Measurements from ENCODE around the gene KLHL28. TPM values are rescaled to one million over a fixed set of nuclear protein-coding genes. Genes with fewer than 3 reads are reported as not detected.

The KLHL28 gene
- polyA plus RNA-seq, 3 donors: 4.1 to 16.8 (median 16.4) TPM

DNA sequence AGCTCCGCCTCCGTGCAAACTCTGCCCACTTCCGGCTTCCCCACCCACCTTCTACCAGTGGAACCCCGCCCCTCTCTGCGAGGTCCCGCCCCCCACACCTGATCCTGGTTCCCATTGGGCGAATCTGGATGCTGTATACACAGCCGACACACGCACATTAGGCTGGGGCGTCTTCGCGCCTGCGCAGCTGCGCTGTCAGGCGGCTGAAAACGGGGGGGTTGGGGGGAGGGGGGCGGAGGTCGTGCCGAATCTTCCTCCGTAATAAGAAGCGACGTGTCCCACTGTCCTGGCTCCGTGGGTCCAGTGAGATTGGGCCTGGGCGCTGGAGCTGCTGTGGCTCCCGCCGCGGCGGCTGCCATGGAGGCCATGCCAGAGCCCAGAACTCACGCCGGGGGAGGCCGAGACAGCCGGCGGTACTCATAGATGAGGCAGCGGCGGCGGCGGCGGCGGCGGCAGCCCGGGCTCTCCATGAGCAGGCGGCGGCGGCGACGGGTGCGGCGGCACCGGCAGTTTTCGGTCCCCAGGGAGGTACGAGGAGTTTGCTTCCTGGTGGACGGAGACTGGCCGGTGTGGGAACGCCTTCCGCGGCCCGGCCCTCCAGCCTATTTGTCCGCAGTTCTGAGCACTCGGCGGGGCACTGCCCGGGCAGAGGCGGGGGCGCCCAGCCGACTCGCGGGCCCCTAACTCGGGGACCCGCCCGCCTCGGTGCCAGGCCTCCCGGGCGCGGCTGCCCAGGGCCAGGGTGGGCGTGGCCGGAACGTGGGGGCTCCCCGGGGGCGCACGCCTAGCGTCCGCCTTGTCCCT is 64.5 kb downstream of the KLHL28 start:
- H3K27ac Mint-ChIP-seq: peak overlapping the region; percentile 87 to 96 (median 95)
- peak overlapping the region; percentile 87 for H3K9ac ChIP-seq (ENCODE audit: insufficient read depth, low read length, poor library complexity, severe bottlenecking)
- peak overlapping the region; percentile 86 to 92 for H3K4me3 Mint-ChIP-seq
- H3K9me3 Mint-ChIP-seq: peaks cover 2 to 21% (median 5%) of the 10 kb centered on the region in 7 donors
- peak overlapping the region; percentile 91 for H3K4me2 ChIP-seq (replicated peaks; ENCODE audit: extremely low read depth, low read length, poor library complexity, severe bottlenecking)
- H3K27me3 ChIP-seq (ENCODE audit: control insufficient read depth in 2 of 2, insufficient read depth in 2 of 2, low read length in 2 of 2): no peaks in the 10 kb centered on the region
- H3K27ac ChIP-seq (ENCODE audit: low read depth in 1 of 2, low read length in 2 of 2): peak overlapping the region; percentile 79 to 84
- DNase-seq: peak; percentile 95 to 96 (median 96)
- no peaks in the 10 kb centered on the region for H3K36me3 ChIP-seq (replicated peaks in 1 of 2; ENCODE audit: control insufficient read depth in 1 of 2, insufficient read depth in 2 of 2, low read length in 2 of 2)
- WGBS (ENCODE audit: insufficient coverage): under 1% methylated on average over 72 of the region's 81 CpGs
- intact Hi-C loops (cut with micrococcal nuclease): loop anchor here (2.0 to 10.0 kb wide), 5 partner anchors 65 to 348 kb away; partner anchors contain the start of genes TOGARAM1 (in 2 of the 2), FKBP3 (in 1 of the 2), KLHL28 (in 1 of the 2) and PRPF39 (in 1 of the 2)
- peak overlapping the region; percentile 92 for H2AFZ ChIP-seq (ENCODE audit: insufficient read depth, low read depth, low read length, poor library complexity, severe bottlenecking)
- TF ChIP-seq, protein P1, sequence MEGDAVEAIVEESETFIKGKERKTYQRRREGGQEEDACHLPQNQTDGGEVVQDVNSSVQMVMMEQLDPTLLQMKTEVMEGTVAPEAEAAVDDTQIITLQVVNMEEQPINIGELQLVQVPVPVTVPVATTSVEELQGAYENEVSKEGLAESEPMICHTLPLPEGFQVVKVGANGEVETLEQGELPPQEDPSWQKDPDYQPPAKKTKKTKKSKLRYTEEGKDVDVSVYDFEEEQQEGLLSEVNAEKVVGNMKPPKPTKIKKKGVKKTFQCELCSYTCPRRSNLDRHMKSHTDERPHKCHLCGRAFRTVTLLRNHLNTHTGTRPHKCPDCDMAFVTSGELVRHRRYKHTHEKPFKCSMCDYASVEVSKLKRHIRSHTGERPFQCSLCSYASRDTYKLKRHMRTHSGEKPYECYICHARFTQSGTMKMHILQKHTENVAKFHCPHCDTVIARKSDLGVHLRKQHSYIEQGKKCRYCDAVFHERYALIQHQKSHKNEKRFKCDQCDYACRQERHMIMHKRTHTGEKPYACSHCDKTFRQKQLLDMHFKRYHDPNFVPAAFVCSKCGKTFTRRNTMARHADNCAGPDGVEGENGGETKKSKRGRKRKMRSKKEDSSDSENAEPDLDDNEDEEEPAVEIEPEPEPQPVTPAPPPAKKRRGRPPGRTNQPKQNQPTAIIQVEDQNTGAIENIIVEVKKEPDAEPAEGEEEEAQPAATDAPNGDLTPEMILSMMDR (IDR thresholded peaks at IDR 0.05): no peak
- peaks cover 12% of the 10 kb centered on the region for H3K4me1 Mint-ChIP-seq
- no peaks in the 10 kb centered on the region for H3K36me3 Mint-ChIP-seq
- peak overlapping the region; percentile 75 to 83 (median 82) for H3K4me3 ChIP-seq (replicated peaks in 1 of 3; ENCODE audit: low read depth in 2 of 3, low read length in 3 of 3)
- peaks cover 0 to 5% (median 0%) of the 10 kb centered on the region in 3 donors for H3K27me3 Mint-ChIP-seq (ENCODE audit: low read depth in 3 of 3)
- H3K4me1 ChIP-seq (ENCODE audit: control insufficient read depth in 1 of 2, insufficient read depth in 2 of 2, low read length in 2 of 2): peaks cover 6 to 8% of the 10 kb centered on the region in 2 donors
- H4K20me1 ChIP-seq (ENCODE audit: insufficient read depth, low read length): no peaks in the 10 kb centered on the region
- H3K79me2 ChIP-seq (ENCODE audit: insufficient read depth, low read length): no peaks in the 10 kb centered on the region
- H3K9me3 ChIP-seq (replicated peaks in 1 of 2; ENCODE audit: control insufficient read depth in 1 of 2, insufficient read depth in 1 of 2, low read length in 2 of 2): peaks cover 0 to 3% of the 10 kb centered on the region in 2 donors

DNA sequence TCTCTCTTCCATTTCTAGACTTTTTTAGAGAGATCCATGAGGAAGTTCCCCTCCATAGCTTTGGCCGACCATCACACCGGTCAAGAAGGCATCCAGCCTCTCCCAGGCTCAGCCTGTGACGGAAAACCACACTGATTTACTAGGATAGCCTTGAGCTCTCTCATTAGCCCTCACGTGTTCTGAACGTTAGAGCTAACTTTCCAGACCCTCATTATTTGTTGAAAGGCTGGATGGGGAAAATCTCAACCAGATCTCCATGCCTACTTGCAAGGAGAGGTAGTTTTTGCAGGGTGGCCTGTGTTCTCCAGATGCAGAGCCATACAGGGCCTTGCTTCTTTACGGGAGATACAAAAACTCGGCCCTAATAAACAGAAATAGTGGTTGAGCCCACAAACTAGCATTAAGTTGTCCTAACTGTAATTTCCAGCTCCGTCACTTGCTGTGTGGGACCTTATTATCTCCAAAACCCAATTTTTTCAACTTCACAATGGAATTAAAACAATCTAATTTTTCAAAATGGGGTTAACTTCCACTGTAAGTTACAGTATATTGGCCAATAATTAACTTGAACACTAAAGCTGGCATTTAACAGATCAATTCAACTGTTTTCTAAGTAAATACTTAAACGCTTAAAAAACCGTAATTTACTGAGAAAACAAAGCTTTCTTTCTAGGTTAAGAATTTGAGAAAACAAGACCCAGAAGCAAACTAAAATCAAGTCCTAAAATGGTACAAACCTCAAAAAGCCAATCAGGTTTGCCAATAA is 65.3 kb downstream of the KLHL28 start:
- no peaks in the 10 kb centered on the region for H4K20me1 ChIP-seq (ENCODE audit: insufficient read depth, low read length)
- no peak overlapping the region for H3K9ac ChIP-seq (ENCODE audit: insufficient read depth, low read length, poor library complexity, severe bottlenecking)
- H3K4me3 ChIP-seq (replicated peaks in 1 of 3; ENCODE audit: low read depth in 2 of 3, low read length in 3 of 3): peak overlapping the region in 1 of 3 experiments; percentile 83
- intact Hi-C loops (cut with micrococcal nuclease): loop anchor here (2.0 to 10.0 kb wide), 5 partner anchors 66 to 348 kb away; partner anchors contain the start of genes TOGARAM1 (in 2 of the 2), FKBP3 (in 1 of the 2), KLHL28 (in 1 of the 2) and PRPF39 (in 1 of the 2)
- H3K36me3 ChIP-seq (replicated peaks in 1 of 2; ENCODE audit: control insufficient read depth in 1 of 2, insufficient read depth in 2 of 2, low read length in 2 of 2): no peaks in the 10 kb centered on the region
- H3K4me2 ChIP-seq (replicated peaks; ENCODE audit: extremely low read depth, low read length, poor library complexity, severe bottlenecking): peak overlapping the region; percentile 91
- peaks cover 0 to 3% of the 10 kb centered on the region in 2 donors for H3K9me3 ChIP-seq (replicated peaks in 1 of 2; ENCODE audit: control insufficient read depth in 1 of 2, insufficient read depth in 1 of 2, low read length in 2 of 2)
- H3K4me1 ChIP-seq (ENCODE audit: control insufficient read depth in 1 of 2, insufficient read depth in 2 of 2, low read length in 2 of 2): peaks cover 6 to 8% of the 10 kb centered on the region in 2 donors
- peak overlapping the region; percentile 92 for H2AFZ ChIP-seq (ENCODE audit: insufficient read depth, low read depth, low read length, poor library complexity, severe bottlenecking)
- Mint-ChIP-seq H3K27me3 (ENCODE audit: low read depth in 3 of 3) (peaks cover 0 to 5% (median 1%) of the 10 kb centered on the region in 3 donors), H3K36me3 (no peaks in the 10 kb centered on the region), H3K4me1 (peaks cover 12% of the 10 kb centered on the region), H3K9me3 (peaks cover 2 to 24% (median 9%) of the 10 kb centered on the region in 7 donors), H3K27ac (peak overlapping the region in 4 of 7 donors; percentile 87 to 96 (median 94)), H3K4me3 (peak overlapping the region; percentile 86 to 92)
- WGBS (ENCODE audit: insufficient coverage): 92% methylated on average over 5 of the region's 10 CpGs
- TF ChIP-seq, protein P1 (IDR thresholded peaks at IDR 0.05): no peak
- H3K27ac ChIP-seq (ENCODE audit: low read depth in 1 of 2, low read length in 2 of 2): peak overlapping the region in 1 of 2 donors; percentile 84
- no peak for DNase-seq
- H3K79me2 ChIP-seq (ENCODE audit: insufficient read depth, low read length): no peaks in the 10 kb centered on the region
- no peaks in the 10 kb centered on the region for H3K27me3 ChIP-seq (ENCODE audit: control insufficient read depth in 2 of 2, insufficient read depth in 2 of 2, low read length in 2 of 2)

All from CD14-positive monocyte (primary cell).